Right hindlimb (tissue), 1 donor: ENCODE results near the gene OR4A5.
"Not testable (repeated sequence)": the region's sequence is repeated elsewhere in the genome, so short reads cannot be mapped to it uniquely, and the experiment has no call there.

Experiments
- DNase-seq: peaks from one replicate; pipeline ENCODE4 v3.0.0-alpha.2; 2018

OR4A5 gene, protein sequence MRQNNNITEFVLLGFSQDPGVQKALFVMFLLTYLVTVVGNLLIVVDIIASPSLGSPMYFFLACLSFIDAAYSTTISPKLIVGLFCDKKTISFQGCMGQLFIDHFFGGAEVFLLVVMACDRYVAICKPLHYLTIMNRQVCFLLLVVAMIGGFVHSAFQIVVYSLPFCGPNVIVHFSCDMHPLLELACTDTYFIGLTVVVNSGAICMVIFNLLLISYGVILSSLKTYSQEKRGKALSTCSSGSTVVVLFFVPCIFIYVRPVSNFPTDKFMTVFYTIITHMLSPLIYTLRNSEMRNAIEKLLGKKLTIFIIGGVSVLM

GRCh38 chr11:54706532-54706931 lies at the start of gene OR4A5:
TSS of gene OR4A5 (plus strand) at chr11:54706832. CDS start at chr11:54706885, 53 bp downstream.
- not testable (repeated sequence) for DNase-seq

DNA sequence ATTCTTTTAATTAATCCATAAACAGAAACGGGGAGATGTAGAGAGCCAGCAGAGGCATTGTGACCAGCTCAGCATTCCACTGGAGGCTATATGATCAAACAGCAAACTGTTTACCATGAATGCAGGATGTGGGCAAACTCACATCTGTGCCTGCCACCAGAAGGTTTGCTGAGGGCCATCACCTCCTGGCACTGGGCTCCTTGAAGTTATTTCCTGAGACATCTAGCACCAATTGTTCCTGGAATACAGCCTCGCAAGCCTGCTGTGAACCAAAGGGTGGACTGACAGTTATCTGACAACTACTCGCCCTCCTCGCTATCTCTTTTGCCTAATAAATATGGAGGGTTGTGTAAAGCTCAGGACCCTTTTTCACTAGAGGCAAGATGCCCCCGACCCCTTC lies 13.5 kb downstream of the OR4A5 start:
- DNase-seq = not testable (repeated sequence)
